SU-DHL-6 (cell line): ENCODE measurements around the gene POM121L2.

Experiments
- H2AFZ ChIP-seq: fragments of 200-600 bp; sonication (generic); 2 replicates; pipeline ENCODE4 v1.6.1; 2014; ENCODE audit warnings: low read depth, mild to moderate bottlenecking, moderate library complexity, mixed read lengths, antibody characterized with exemption, low read length; ENCODE audit not compliant: severe bottlenecking
- H3F3A ChIP-seq: fragments of 200-600 bp; shearing (Covaris generic); 2 replicates; pipeline ENCODE4 v1.6.0; 2016; ENCODE audit warnings: antibody characterized with exemption, mild to moderate bottlenecking; ENCODE audit not compliant: insufficient read depth
- H3K27ac ChIP-seq: fragments of 200-600 bp; sonication (generic); 2 replicates; pipeline ENCODE4 v1.5.1; 2016; ENCODE audit warnings: low read depth, mild to moderate bottlenecking, low read length, moderate library complexity, mixed read lengths
- H3K27me3 ChIP-seq: fragments of 200-600 bp; sonication (generic), shearing (Covaris generic); 2 replicates; pipeline ENCODE4 v1.6.0; 2014; ENCODE audit warnings: mild to moderate bottlenecking, low read length
- H3K36me3 ChIP-seq: fragments of 200-600 bp; sonication (generic); 2 replicates; pipeline ENCODE4 v1.6.1; 2014; ENCODE audit warnings: mild to moderate bottlenecking, low read length, mixed read lengths
- H3K4me2 ChIP-seq: fragments of 300-600, 200-600 bp; shearing (Covaris generic), sonication (generic); 2 replicates; pipeline ENCODE4 v1.6.0; 2014; ENCODE audit warnings: low read length, low read depth, mild to moderate bottlenecking; ENCODE audit not compliant: poor library complexity, severe bottlenecking
- H3K4me3 ChIP-seq: fragments of 200-600 bp; sonication (generic); 2 replicates; pipeline ENCODE4 v1.5.1; 2014; ENCODE audit warnings: antibody characterized with exemption, low read length, mild to moderate bottlenecking, mixed read lengths; ENCODE audit not compliant: insufficient read depth, poor library complexity, severe bottlenecking
- H3K79me2 ChIP-seq: fragments of 200-600 bp; sonication (generic); 2 replicates; pipeline ENCODE4 v1.6.1; 2014; ENCODE audit warnings: mild to moderate bottlenecking, low read length, moderate library complexity; ENCODE audit not compliant: insufficient read depth
- H3K9ac ChIP-seq: fragments of 200-600 bp; sonication (generic); 2 replicates; pipeline ENCODE4 v1.7.0; 2014; ENCODE audit warnings: mild to moderate bottlenecking, low read length
- H3K9me2 ChIP-seq: fragments of 200-600 bp; sonication (generic); replicated peaks from 2 replicates; pipeline ENCODE4 v1.6.1; 2014; ENCODE audit warnings: low read length; ENCODE audit not compliant: insufficient read depth
- H3K9me3 ChIP-seq: fragments of 200-600 bp; sonication (generic); 2 replicates; pipeline ENCODE4 v1.6.1; 2014; ENCODE audit warnings: low read length, mixed read lengths; ENCODE audit not compliant: insufficient read depth
- H4K20me1 ChIP-seq: fragments of 200-600 bp; sonication (generic); 2 replicates; pipeline ENCODE4 v1.6.1; 2014; ENCODE audit warnings: low read depth, mild to moderate bottlenecking, antibody characterized with exemption, low read length, moderate library complexity, mixed read lengths
- EZH2phosphoT487 ChIP-seq: fragments of 200-600 bp; sonication (generic), shearing (Covaris generic); conservative IDR thresholded peaks from 2 replicates; pipeline ENCODE4 v1.6.1; 2018; ENCODE audit warnings: mild to moderate bottlenecking, antibody characterized with exemption, low read length, moderate library complexity, mixed read lengths
- TF ChIP-seq, protein P1 (sequence below): fragments of 200-600 bp; sonication (generic); IDR thresholded peaks from one replicate; pipeline ENCODE4 v1.5.1; 2017; ENCODE audit warnings: antibody characterized with exemption, mild to moderate bottlenecking, low read length, moderate library complexity; ENCODE audit not compliant: insufficient read depth, poor library complexity, severe bottlenecking

The POM121L2 gene

DNA sequence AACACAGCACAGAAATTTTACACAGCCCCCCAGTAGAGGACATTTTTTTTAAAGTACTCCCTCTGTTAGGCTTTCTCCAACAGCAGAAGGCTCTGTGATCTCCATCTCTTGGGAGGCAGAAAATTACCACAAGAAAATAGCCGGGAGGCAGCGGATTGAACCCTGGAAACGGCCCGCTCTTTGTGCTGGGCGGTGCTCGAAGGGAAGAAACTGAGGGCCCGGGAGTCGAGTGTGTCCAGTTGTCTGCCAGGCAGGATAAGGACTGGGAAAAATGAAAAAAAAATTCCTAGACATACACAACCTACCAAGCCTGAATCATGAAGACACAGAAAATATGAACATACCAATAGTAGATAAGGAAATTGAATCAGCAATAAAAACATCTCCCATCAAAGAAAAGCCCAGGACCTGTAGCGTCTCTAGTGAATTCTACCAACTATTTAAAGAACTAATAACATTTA lies 31.5 kb downstream of the POM121L2 start:
- H3K4me3 ChIP-seq: no peak overlapping the region

DNA sequence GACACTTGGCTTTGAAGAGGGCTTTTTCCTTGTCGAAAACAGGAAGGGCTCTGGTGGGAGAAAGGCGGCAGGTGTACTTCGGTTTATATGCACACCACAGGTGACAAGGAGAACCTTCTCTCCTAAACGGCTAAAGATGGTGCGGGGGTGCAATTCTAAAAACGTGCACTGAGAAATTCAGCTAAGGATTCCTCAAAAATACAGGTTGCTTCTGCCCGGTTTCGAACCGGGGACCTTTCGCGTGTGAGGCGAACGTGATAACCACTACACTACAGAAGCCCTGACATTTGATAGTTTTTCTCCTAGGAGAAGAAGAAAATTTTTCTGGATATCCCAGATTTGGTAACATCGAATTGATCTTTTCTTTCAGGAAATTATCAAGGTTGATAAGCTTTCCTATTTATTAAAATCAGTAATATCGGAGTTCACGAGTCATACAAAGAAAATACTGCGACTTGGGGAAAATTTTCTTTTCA lies 32.0 kb downstream of the POM121L2 start:
- H3K9me3 ChIP-seq: no peaks in the 10 kb centered on the region
- no peak overlapping the region for H3K4me2 ChIP-seq
- H3K36me3 ChIP-seq: no peaks in the 10 kb centered on the region
- no peak overlapping the region for H3K9ac ChIP-seq
- no peaks in the 10 kb centered on the region for H3K79me2 ChIP-seq
- H3K27ac ChIP-seq: no peak overlapping the region
- no peak for TF ChIP-seq EZH2phosphoT487
- no peaks in the 10 kb centered on the region for H4K20me1 ChIP-seq
- no peak overlapping the region for H3K4me3 ChIP-seq
- no peaks in the 10 kb centered on the region for H3K27me3 ChIP-seq
- no peak overlapping the region for H2AFZ ChIP-seq
- H3F3A ChIP-seq: no peaks in the 10 kb centered on the region
- no peaks in the 10 kb centered on the region for H3K9me2 ChIP-seq

More for the DNA sequence above, 31.5 kb downstream of the POM121L2 start:
- no peaks in the 10 kb centered on the region for H3K27me3 ChIP-seq
- H3K27ac ChIP-seq: no peak overlapping the region
- H3K4me2 ChIP-seq: no peak overlapping the region
- TF ChIP-seq EZH2phosphoT487: no peak
- TF ChIP-seq, protein P1, sequence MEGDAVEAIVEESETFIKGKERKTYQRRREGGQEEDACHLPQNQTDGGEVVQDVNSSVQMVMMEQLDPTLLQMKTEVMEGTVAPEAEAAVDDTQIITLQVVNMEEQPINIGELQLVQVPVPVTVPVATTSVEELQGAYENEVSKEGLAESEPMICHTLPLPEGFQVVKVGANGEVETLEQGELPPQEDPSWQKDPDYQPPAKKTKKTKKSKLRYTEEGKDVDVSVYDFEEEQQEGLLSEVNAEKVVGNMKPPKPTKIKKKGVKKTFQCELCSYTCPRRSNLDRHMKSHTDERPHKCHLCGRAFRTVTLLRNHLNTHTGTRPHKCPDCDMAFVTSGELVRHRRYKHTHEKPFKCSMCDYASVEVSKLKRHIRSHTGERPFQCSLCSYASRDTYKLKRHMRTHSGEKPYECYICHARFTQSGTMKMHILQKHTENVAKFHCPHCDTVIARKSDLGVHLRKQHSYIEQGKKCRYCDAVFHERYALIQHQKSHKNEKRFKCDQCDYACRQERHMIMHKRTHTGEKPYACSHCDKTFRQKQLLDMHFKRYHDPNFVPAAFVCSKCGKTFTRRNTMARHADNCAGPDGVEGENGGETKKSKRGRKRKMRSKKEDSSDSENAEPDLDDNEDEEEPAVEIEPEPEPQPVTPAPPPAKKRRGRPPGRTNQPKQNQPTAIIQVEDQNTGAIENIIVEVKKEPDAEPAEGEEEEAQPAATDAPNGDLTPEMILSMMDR: no peak
- H3K9ac ChIP-seq: no peak overlapping the region
- no peaks in the 10 kb centered on the region for H3K36me3 ChIP-seq
- H4K20me1 ChIP-seq: no peaks in the 10 kb centered on the region
- H3K9me2 ChIP-seq: no peaks in the 10 kb centered on the region
- no peaks in the 10 kb centered on the region for H3F3A ChIP-seq
- H3K79me2 ChIP-seq: no peaks in the 10 kb centered on the region
- no peaks in the 10 kb centered on the region for H3K9me3 ChIP-seq
- H2AFZ ChIP-seq: no peak overlapping the region

DNA sequence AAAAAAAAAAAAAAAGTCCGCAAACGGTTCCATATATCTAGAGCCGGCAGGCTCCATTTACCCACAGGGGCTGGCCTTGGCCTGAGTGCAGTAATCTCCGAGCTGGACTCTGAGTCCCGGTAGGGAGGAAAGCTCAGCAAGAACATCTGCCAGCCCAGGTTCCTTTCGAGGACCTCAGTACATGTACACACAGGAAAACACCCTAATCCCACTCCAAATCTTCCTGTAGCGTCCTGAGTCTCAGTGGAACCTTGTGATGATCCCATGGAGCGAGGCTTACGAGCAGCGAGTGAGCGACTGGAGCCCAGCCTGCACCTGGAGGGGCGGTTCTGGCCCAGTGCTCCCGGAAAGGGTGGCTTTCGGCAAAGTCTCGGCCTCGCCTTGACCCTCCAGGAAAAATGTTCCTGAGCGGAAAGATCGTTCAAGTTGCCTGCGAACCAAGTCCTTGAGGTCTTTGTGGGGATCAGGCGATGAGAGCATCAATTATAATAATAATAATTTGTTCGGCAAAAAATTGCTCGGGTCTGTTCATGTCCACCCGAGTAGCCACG lies 32.5 kb downstream of the POM121L2 start:
- Histone ChIP-seq H3K4me3 (no peak overlapping the region), H3K9ac (no peak overlapping the region), H3K9me2 (no peaks in the 10 kb centered on the region), H3K4me2 (no peak overlapping the region), H3K79me2 (no peaks in the 10 kb centered on the region), H3K27me3 (no peaks in the 10 kb centered on the region; the same call in 1 of the 2 replicates), H3K27ac (no peak overlapping the region), H4K20me1 (no peaks in the 10 kb centered on the region), H3K36me3 (no peaks in the 10 kb centered on the region), H3K9me3 (no peaks in the 10 kb centered on the region), H2AFZ (no peak overlapping the region), H3F3A (no peaks in the 10 kb centered on the region)
- TF ChIP-seq, protein P1: no peak
- TF ChIP-seq EZH2phosphoT487: no peak

DNA sequence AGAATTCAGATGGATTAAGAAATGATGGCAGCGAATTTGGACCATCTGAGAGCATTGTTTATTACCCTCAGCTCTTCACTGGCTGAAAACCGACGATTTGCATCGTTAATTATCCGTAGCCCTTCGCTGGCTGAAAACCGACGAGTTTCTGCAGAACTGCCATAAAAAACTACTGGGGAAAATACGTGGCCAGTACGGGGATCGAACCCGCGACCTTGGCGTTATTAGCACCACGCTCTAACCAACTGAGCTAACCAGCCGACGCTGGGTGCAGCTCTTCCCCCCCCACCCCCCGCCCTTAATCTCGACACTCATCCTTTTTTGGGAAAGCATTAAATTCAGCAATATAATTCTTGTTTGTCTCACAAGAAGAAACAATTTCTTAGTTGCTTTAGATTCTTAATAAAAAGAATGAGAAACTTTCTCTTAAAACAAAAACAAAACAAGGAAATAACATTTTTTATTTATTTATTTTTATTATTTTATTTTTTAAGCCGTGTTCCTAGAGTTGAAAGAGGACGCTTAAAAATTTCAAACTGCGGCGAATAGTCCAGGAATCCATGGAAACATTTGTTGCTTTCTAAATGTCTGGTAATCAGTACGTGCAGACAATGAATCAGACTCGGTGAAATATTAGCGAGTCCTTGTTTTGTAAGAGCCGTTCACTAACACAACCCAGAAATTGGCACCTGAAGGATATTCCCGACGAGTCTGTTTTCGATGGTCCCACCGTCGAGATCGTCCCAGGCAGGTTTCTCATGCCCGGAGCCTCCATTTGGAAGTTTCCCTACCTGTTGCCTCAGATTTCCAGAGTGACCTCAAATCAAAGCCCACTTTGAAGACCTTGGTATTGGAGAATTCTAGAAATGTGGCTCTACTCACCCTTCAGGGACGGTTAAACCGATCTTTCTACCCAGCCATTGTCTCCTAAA lies 36.8 kb downstream of the POM121L2 start:
- no peak overlapping the region for H3K4me3 ChIP-seq
- no peak overlapping the region for H3K4me2 ChIP-seq
- H3K36me3 ChIP-seq: no peaks in the 10 kb centered on the region
- no peak overlapping the region for H3K27ac ChIP-seq
- H2AFZ ChIP-seq: no peak overlapping the region
- H3K79me2 ChIP-seq: no peaks in the 10 kb centered on the region
- H3K27me3 ChIP-seq: no peaks in the 10 kb centered on the region; the same call in 1 of the 2 replicates
- no peak overlapping the region for H3K9ac ChIP-seq
- H4K20me1 ChIP-seq: no peaks in the 10 kb centered on the region
- no peaks in the 10 kb centered on the region for H3F3A ChIP-seq
- no peaks in the 10 kb centered on the region for H3K9me2 ChIP-seq
- H3K9me3 ChIP-seq: no peaks in the 10 kb centered on the region
- no peak for TF ChIP-seq EZH2phosphoT487
- TF ChIP-seq, protein P1: no peak
